Skin epidermis (tissue), 12 donors: Measurements from ENCODE around the gene IPCEF1.

Experiments
- H3K27ac ChIP-seq, 21 experiments: fragments of 200-600 bp; sonication (generic) in 11 of 21; one replicate each; pipeline ENCODE4 v1.5.0; 2020; ENCODE audit warnings: mild to moderate bottlenecking in 3 of 21, inconsistent platforms in 2 of 21, moderate library complexity in 2 of 21
- H3K4me3 ChIP-seq, 7 experiments: fragments of 200-600 bp; sonication (generic) in 2 of 7; one replicate each; pipeline ENCODE4 v1.5.0; 2020; ENCODE audit warnings: inconsistent platforms in 2 of 7, mild to moderate bottlenecking in 2 of 7, moderate library complexity in 1 of 7

The IPCEF1 gene

GRCh38 chr6:154233383-154233782 lies 123.2 kb downstream of the IPCEF1 start:
- Histone ChIP-seq H3K4me3 (no peak overlapping the region), H3K27ac (no peak overlapping the region)

DNA sequence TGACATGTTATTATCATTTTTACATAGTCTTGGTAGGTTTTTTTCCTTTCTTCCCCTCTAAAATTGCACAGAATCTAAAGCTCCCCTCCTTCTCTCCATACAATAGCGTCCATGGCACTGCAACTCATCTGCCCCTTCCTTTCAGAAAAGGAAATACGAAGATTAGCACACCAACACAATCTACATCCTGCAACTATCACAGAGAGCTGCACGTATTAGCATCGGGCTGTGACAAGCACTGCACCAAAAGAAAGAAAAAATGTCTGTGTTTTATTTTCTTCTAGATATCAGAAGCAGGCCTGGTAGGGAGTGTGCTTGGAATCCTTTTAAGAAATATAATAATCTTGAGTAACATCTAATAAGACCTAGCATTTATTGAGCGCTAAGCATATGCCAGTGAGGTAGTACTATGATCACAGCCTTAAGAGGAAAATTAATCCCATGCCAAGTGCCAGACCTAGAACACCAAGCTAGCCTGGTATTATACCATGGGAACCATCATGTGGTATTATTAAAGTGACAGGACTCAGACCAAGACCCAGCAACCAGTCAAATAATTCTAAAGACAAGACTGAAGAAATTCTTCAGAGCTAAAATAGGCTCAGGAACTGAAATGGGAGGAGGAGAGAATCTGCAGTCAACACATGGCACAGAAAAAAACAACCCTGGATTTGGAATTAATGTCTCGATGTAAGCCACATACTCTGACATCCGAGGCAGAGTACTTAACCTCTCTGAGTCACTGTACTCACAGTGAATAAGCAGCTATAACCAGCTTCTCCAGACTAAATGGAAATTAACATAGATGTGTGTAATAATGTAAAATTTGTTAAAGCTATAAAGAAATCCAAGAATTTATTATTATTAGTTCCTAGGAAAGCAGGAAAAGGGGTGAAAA lies 124.3 kb downstream of the IPCEF1 start:
- Histone ChIP-seq H3K27ac (peak overlapping the region in 3 of 21 experiments; percentile 0 to 33 (median 7)), H3K4me3 (no peak overlapping the region)

DNA sequence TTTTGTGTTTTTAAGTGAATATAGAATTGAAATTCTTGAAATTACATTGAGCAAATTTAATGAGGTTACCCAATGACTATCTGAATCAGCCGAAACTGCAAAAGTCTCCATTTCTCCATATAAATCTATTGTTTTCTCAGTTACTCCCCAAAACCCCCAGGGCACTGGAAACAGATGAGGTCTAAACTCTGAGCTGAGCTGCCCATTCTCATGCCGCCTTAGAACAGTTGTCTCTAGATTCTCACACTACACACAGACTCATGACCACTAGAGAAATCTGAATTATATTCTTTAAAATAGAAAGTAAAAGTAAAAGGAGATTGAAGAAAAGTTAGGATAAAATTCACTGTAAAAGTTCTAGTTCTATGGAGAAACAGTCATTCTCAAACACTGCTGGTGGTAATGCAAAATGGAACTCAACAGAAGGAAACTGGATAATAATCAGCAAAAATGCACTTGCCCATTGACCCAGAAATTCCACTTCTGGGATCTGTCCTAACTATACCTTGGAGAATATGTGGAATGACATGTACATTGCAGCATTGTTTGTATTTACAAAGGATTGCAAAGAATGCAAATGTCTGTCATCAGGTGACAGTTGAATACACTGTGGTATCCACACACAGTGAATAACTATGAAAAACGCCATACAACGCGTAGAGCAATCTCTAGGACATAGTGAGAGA lies 125.5 kb downstream of the IPCEF1 start:
- Histone ChIP-seq H3K4me3 (no peak overlapping the region), H3K27ac (peak overlapping the region in 2 of 21 experiments; percentile 0 to 33)

DNA sequence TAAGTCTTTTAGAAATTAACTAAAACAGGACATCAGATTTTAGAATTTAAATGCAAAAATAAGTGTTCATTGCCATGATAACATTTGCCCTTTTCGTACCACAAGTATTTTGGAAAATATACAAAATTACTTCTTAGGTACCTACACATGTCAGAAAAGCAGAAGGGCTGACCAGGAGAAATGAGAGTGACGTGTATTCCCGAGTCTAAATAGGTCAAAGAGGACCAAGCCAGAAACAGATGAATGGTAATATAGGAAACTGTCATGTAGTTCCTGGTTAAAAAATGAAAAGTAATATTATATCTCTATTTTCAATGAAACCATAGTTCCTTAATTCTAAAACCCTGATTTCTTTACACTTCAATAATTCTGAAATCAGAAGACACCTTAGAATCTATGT lies 126.2 kb downstream of the IPCEF1 start:
- no peak overlapping the region for H3K4me3 ChIP-seq
- H3K27ac ChIP-seq: peak overlapping the region in 3 of 21 experiments; percentile 19 to 33 (median 23)

DNA sequence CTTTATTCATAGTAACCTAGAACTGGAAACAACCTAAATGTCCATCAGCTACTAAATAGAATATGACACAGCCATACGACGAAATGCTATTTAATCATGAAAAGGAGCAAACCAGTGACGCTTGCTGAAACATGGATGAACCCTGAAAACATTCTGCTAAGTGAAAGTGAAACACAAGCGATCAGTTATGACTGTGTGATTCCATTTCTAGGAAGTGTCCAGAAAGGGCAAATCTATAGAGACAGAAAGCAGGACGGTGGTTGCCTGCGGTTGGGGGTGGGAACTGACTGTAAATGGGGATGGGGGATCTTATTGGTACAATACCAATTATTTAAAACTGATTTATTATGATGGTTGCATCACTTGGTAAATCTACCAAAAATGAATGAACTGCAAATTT lies 126.8 kb downstream of the IPCEF1 start:
- peak overlapping the region in 1 of 7 experiments; percentile 16 for H3K4me3 ChIP-seq
- peak overlapping the region in 2 of 21 experiments; percentile 23 to 62 for H3K27ac ChIP-seq

DNA sequence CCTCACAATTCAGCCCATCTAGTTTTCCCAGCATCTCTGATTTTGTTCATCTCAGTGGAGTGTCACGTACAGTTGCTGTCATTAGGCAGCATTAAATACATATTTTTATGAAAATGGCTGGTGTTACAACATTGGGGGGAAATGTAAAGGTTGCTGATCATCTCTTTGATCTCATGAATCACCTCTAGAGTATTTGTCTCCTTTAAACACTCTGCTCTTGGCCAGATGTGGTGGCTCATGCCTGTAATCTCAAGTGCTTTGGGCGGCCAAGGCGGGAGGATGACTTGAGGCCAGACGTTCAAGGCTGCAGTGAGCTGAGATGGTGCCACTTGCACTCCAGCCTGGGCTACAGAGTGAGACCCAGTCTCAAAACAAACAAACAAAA lies 128.1 kb downstream of the IPCEF1 start:
- Histone ChIP-seq H3K4me3 (no peak overlapping the region), H3K27ac (no peak overlapping the region)

- no peak overlapping the region for H3K4me3 ChIP-seq
- H3K27ac ChIP-seq: no peak overlapping the region
Measured at GRCh38 chr6:154227862-154228520, 128.6 kb downstream of the IPCEF1 start.

DNA sequence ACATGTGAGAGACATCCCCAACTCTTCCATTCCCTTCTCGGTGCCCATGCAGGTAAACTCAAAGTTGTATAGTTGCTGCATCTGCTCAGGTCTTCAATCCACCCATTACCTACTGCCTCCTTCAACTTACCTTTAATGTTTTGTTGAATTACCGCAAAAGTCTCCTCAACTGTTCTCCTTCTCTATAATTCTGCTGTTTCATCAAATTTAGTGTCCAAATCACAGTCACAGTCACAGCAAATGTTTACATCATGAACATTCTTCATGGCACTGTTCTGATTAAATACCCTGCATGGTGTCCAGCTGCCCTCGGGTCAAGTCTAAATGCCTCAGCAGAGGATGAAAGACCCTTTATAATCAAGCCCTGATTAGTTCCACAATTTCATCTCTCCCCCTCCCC lies 130.1 kb downstream of the IPCEF1 start:
- Histone ChIP-seq H3K27ac (no peak overlapping the region), H3K4me3 (no peak overlapping the region)

DNA sequence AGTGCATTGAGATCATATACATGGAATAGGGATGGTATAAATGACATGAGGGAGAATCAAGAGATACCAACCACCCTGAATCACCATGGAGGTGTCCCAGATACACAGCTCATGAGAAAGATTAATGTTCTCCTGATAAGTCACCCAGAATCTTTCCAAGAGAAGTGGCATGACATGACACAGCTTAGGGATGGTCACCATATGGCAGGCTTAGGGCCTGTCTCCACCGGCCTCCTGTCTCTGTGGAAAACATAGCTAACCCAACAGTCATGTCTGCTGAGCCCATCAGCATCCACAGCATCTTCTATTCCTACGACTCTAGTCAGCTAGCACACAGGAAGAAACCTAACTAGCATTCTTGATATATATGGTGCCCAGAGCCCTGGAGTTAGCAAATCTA lies 133.3 kb downstream of the IPCEF1 start:
- Histone ChIP-seq H3K4me3 (no peak overlapping the region), H3K27ac (no peak overlapping the region)

GRCh38 chr6:154222716-154223115 lies 133.9 kb downstream of the IPCEF1 start:
- Histone ChIP-seq H3K4me3 (no peak overlapping the region), H3K27ac (no peak overlapping the region)

DNA sequence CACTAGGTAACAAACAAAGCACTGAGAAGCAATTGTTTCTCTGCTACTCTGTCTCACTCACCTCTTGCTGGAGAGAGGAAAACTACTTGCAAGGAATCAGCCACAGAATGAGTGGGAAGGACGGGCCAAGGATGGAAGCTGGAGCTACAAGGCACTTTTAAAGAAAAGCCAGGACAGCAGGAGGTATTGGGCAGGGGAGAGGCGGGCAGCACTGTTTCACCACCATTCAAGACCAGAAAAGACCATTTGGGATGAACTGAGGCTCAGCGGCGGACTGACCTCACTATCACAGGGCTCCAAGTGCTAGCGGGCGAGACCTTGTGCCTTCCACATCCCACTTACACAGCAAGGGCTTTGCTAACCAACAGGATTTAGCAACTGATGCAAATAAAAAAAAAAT lies 137.4 kb downstream of the IPCEF1 start:
- no peak overlapping the region for H3K4me3 ChIP-seq
- no peak overlapping the region for H3K27ac ChIP-seq

DNA sequence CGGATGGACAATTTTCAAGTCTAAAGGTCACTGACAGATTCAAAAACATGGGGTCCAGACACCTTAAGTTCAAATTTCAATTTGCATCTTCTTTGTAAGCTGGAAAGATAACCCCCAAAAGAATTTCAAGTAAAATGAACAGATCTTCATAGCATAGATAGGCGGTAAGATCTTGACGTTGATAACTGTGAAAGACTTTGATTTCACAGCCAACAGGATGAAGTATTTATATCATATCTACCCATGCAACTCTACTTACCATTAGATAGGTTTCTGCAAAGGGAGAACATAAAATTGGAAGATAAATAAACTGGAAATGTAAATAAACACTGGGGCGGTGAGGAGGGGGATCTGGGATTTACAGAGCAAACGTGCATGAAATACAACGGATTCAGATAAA lies 137.8 kb downstream of the IPCEF1 start:
- H3K27ac ChIP-seq: no peak overlapping the region

DNA sequence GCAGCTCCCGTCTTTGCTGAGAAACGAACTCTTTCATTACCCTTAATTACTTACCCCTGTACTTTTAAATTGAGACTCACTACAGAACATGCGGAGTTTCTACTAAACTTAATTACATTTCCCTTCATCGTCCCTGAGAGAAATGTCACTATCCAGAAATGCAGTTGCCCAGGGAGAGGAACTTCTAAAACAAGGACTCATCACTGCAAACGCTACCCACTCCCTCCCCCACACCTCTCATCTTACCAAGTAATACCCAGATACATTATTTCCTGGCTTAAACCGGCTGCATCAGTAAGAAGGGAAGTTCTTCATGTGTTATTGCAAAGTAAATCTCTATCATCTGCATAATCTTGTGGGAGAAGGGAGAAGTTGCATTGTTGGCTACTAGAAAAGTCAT lies 138.3 kb downstream of the IPCEF1 start:
- no peak overlapping the region for H3K27ac ChIP-seq
- no peak overlapping the region for H3K4me3 ChIP-seq

More for the DNA sequence above, 137.8 kb downstream of the IPCEF1 start:
- no peak overlapping the region for H3K4me3 ChIP-seq

DNA sequence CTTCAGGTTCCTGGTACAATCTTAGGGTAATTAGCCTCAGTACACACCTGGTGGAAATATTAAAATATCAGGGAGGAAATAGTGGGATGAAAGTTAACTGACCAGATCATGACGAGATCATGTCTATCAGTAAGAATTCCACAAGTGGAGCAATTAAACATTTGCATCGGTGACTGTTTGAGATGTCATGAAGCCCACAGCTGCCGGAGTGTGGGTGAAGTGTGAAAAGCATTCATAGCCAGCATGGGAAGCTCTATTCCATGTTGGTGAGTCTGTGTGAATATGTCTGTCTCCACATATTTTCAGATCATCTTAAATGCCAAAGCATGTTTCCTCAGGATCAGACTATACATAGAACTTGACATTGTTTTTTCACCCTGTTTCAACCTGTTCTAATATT lies 142.8 kb downstream of the IPCEF1 start:
- Histone ChIP-seq H3K27ac (no peak overlapping the region), H3K4me3 (no peak overlapping the region)

DNA sequence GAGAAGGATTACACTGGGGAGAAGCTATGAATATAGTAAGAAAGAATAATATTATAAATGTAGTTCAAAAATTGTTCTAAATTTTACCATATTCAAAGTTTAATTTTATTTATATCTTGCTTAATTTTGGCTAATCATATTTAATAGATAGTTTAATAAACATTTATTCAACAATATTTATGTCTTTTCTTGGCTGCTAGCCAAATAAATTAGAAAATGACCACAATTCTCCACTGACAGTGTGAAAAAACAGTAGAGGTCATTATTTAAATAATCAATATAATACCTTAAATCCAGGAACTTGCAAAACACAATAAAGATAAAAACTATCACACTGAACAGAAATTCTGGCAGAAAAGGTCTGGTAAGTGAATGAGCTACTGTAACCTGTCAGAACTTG lies 145.9 kb downstream of the IPCEF1 start:
- Histone ChIP-seq H3K27ac (no peak overlapping the region), H3K4me3 (no peak overlapping the region)

DNA sequence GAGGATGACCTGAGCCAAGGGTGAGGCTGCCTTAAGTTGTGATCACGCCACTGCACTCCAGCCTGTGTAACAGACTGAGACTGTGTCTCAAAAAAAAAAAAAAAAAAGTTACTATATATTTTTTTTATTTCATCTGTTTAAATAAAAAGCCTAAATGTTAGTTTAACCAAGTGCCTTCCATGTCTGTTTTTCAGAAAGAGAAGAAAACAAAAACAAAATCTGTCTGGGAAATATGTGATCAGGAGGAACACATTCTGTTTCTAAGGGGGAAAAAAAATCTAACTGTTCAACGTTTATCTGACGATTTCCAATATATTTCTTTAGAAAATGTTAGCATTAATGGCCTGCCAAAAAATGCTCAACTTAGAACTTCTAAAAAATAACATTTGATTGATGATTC lies 147.0 kb downstream of the IPCEF1 start:
- no peak overlapping the region for H3K27ac ChIP-seq
- H3K4me3 ChIP-seq: no peak overlapping the region

GRCh38 chr6:154206996-154207395 lies 149.6 kb downstream of the IPCEF1 start:
- Histone ChIP-seq H3K4me3 (no peak overlapping the region), H3K27ac (no peak overlapping the region)

DNA sequence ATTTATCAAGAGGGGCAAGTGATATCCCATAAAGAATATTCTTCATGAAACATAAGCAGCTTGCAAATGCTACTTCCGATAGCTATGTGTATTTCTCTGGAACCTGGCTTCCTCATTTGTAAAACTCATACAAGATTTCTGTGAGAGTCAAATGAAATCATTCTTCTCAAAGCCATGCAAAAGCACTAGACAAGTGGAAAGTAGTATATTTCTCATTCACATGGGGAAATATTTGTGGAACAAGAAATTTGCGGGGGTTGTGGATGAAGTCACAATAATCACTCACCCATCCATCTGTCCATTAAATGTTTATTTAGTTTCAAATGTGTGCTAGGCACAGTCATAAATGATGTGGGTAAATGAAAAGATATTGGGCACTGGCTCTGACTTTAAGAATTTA lies 150.5 kb downstream of the IPCEF1 start:
- Histone ChIP-seq H3K27ac (no peak overlapping the region), H3K4me3 (no peak overlapping the region)

GRCh38 chr6:154202958-154203357 lies 153.6 kb downstream of the IPCEF1 start:
- H3K27ac ChIP-seq: peak overlapping the region in 1 of 21 experiments; percentile 2

GRCh38 chr6:154202339-154202738 lies 154.3 kb downstream of the IPCEF1 start:
- H3K4me3 ChIP-seq: no peak overlapping the region
- peak overlapping the region in 1 of 21 experiments; percentile 44 for H3K27ac ChIP-seq

More at GRCh38 chr6:154202958-154203357, 153.6 kb downstream of the IPCEF1 start:
- H3K4me3 ChIP-seq: no peak overlapping the region
